Uterus (tissue), 2 donors: ENCODE results near the gene ARL2BP.

Source experiments
- POLR2A ChIP-seq, 2 donors: fragments of 450-650 bp; IDR thresholded peaks; one replicate each; pipeline ENCODE4 v1.6.1; 2016; ENCODE audit warnings: antibody characterized with exemption in 2 of 2, mild to moderate bottlenecking in 1 of 2, moderate library complexity in 1 of 2
- TF ChIP-seq, protein P1 (sequence below), 4 experiments: fragments of 200-600 bp in 2 of 4; fragments of 450-650 bp in 2 of 4; sonication (generic) in 2 of 4; IDR thresholded peaks; one replicate each; pipeline ENCODE4 v1.5.1; 2016 to 2019; ENCODE audit warnings: antibody characterized with exemption in 4 of 4, mild to moderate bottlenecking in 2 of 4, moderate library complexity in 1 of 4

DNA sequence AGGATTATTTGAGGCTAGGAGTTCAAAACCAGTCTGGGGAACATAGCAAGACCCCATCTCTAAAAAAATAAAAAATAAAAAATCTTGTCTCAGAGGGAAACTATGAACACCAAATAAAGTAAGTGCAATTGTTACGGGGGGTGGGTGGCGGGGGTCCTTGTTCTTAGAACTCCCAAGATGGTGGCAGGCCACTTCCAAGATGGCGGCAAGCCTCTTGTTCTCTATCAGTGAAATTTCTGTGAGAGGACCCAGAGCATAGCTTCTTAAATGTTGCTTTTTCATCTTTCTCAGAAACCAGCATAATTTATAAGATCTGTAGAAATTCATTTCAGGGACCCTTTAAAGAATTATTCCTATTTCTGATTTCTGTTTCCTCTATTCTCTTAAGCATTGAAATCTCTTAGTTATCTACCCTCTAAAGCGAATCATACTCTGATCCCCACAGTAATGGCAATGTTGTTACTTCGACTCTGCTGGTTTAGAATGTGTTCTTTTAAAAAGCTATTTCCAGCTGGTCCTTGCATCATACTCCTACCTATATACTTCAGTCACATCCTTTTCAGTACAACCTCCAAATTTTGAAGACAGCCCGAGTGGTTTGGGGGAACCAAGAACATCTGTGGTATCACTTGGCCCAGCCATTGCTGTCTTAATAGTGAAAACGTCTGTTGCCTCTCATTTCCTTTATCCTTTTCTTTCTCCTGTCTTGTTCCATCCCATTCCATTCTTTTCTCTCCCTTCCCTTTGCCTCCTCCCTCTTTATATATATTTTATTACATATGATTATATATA is 42.8 kb upstream of the ARL2BP start:
- TF ChIP-seq, protein P1, sequence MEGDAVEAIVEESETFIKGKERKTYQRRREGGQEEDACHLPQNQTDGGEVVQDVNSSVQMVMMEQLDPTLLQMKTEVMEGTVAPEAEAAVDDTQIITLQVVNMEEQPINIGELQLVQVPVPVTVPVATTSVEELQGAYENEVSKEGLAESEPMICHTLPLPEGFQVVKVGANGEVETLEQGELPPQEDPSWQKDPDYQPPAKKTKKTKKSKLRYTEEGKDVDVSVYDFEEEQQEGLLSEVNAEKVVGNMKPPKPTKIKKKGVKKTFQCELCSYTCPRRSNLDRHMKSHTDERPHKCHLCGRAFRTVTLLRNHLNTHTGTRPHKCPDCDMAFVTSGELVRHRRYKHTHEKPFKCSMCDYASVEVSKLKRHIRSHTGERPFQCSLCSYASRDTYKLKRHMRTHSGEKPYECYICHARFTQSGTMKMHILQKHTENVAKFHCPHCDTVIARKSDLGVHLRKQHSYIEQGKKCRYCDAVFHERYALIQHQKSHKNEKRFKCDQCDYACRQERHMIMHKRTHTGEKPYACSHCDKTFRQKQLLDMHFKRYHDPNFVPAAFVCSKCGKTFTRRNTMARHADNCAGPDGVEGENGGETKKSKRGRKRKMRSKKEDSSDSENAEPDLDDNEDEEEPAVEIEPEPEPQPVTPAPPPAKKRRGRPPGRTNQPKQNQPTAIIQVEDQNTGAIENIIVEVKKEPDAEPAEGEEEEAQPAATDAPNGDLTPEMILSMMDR (IDR thresholded peaks at IDR 0.05), result no peak
- no peak for TF ChIP-seq POLR2A (IDR thresholded peaks at IDR 0.05)
